GM12864 (cell line): ENCODE results near the gene SLC44A5.
"Not testable (repeated sequence)": the region's sequence is repeated elsewhere in the genome, so short reads cannot be mapped to it uniquely, and the experiment has no call there.

Experiments
- DNase-seq: peaks from one replicate; pipeline ENCODE4 v3.0.0-alpha.2; 2011; ENCODE audit warnings: low read depth
- H3K4me3 ChIP-seq: 2 replicates; pipeline ENCODE4 v1.5.1; 2011; ENCODE audit warnings: mild to moderate bottlenecking, low read depth, low read length, control low read depth
- TF ChIP-seq, protein P1 (sequence below): IDR thresholded peaks from 2 replicates; pipeline ENCODE4 v1.5.1; 2011; ENCODE audit warnings: low read depth, mild to moderate bottlenecking, moderate library complexity, low read length, control low read depth, inconsistent platforms; ENCODE audit errors: missing control alignments

SLC44A5 gene

DNA sequence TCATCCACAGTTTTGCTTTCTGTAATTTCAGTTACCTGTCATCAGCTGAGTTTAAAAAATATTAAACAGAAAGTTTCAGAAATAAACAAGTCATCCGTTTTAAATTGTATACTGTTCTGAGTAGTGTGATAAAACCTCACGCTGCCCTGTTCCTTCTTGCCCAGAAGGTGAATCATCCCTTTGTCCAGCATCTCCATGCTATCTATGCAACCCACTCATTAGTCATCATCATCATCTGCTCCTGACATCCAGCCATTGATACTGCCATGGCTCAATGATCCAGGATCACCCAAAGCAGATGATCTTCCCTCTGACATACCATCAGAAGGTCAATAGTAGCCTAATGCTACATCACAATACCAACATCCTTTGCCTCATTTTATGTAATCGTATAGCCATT lies 198.3 kb downstream of the SLC44A5 start:
- no peak overlapping the region for H3K4me3 ChIP-seq
- DNase-seq: no peak
- TF ChIP-seq, protein P1, sequence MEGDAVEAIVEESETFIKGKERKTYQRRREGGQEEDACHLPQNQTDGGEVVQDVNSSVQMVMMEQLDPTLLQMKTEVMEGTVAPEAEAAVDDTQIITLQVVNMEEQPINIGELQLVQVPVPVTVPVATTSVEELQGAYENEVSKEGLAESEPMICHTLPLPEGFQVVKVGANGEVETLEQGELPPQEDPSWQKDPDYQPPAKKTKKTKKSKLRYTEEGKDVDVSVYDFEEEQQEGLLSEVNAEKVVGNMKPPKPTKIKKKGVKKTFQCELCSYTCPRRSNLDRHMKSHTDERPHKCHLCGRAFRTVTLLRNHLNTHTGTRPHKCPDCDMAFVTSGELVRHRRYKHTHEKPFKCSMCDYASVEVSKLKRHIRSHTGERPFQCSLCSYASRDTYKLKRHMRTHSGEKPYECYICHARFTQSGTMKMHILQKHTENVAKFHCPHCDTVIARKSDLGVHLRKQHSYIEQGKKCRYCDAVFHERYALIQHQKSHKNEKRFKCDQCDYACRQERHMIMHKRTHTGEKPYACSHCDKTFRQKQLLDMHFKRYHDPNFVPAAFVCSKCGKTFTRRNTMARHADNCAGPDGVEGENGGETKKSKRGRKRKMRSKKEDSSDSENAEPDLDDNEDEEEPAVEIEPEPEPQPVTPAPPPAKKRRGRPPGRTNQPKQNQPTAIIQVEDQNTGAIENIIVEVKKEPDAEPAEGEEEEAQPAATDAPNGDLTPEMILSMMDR: no peak

DNA sequence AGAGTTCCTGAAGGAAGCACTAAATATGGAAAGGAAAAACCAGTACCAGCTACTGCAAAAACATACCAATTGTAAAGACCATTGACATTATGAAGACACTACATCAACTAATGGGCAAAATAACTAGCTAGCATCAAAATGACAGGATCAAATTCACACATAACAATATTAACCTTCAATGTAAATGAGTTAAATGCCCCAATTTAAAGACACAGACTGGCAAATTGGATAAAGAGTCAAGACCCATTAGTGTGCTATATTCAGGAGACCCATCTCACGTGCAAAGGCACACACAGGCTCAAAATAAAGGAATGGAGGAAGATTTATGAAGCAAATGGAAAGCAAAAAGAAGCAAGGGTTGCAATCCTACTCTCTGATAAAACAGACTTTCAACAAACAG lies 206.2 kb downstream of the SLC44A5 start:
- H3K4me3 ChIP-seq, DNase-seq: not testable (repeated sequence)

DNA sequence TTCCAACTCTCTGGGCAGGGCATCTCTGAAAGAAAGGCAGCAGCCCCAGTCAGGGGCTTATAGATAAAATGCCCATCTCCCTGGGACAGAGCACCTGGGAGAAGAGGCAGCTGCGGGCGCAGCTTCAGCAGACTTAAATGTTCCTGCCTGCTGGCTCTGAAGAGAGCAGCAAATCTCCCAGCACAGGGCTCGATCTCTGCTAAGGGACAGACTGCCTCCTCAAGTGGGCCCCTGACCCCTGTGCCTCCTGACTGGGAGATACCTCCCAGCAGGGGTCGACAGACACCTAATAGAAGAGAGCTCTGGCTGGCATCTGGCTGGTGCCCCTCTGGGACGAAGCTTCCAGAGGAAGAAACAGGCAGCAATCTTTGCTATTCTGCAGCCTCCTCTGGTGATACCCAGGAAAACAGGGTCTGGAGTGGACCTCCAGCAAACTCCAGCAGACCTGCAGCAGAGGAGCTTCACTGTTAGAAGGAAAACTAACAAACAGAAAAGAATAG lies 207.7 kb downstream of the SLC44A5 start:
- not testable (repeated sequence) for H3K4me3 ChIP-seq, DNase-seq

- no peak overlapping the region for H3K4me3 ChIP-seq
- no peak for DNase-seq
- TF ChIP-seq, protein P1: no peak
These were observed 210.2 kb downstream of the SLC44A5 start for GRCh38 chr1:75400716-75401115.

DNA sequence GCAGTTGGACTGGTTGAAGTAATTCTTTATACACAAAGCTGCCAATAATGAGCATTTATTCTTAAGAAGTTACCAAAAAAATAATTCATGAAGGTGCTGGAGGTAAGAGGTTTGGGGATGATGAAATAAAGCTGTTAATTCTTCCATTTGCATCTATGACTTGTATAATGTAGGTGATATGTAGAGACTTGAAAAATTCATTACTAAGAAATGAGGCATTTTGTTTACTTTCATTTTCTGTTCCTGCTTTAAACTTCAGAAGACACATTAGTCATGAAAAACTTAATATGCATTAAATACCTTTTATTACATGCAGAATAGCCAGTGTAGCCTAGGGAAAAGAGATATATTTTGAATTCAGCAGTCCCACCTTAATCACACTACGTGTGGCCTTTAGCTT lies 214.2 kb downstream of the SLC44A5 start:
- TF ChIP-seq, protein P1: no peak
- no peak overlapping the region for H3K4me3 ChIP-seq
- no peak for DNase-seq

DNA sequence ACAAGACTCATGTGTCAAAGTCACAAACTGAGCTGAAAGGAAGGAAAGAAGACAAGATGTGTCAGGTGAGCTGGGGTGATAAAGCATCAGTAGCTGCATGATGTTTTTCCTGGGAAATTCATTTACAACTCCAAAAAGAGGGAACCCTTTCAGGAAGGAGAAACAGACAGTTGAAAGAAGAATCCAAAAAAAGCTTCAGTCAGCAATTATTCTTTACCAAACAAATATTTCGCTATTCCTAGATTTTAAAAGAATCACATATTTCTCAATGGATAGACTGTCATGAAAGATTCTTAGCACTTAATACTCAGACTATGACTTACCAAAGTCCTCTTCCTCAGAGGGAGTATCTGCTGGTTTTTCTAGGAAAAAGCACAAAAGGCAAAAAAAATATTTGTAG lies 214.7 kb downstream of the SLC44A5 start:
- TF ChIP-seq, protein P1: no peak
- no peak overlapping the region for H3K4me3 ChIP-seq

DNA sequence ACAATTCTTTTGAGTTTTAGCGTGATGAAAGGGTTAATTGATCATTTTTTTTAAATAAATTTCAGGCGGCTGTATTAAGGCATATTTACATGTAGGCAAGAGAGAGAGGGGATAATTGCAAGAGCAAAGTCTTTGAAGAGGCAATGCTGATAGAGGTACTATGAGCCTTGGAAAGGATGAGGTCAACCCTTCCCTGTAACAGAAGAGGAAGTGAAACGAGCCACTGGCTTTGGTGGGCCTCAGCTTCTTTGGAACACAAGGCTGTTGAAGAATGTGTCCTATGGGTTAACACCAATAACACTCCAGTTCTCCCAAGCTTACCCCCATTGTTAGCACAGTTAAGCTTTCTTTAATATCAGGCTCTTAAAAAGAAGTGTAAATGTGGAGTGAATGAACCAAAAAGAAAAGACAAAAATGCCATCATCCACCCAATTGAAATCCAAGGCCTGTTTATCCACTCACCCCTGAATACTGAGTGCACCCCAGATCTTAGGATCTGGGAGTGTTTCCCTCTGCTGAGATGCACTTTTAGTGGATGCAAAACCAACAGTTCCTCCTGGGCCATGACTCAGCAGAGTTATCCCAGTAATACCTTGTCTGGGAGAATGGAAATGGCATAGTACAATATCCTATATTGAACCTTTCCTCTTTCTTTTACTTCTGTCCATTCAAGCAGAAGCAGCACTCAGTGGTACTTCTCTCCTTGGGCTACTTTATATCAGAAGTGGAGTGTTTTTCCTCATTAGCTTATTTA lies 216.4 kb downstream of the SLC44A5 start:
- TF ChIP-seq, protein P1: no peak
- H3K4me3 ChIP-seq: no peak overlapping the region
- no peak for DNase-seq

More for the DNA sequence above, 214.7 kb downstream of the SLC44A5 start:
- DNase-seq: no peak

DNA sequence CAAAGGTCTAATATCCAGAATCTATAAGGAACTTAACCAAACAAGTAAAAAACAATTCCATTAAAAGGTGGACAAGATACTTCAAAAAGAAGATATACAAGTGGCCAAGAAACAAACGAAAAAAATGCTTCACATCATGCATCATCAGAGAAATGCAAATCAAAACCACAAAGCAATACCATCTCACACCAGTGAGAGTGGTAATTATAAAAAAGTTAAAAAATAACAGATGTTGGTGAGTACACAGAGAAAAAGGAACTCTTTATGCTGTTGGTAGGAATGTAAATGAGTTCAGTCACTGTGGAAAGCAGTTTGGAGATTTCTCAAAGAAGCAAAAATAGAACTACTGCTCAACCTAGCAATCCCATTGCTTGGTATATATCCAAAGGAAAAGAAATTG lies 218.6 kb downstream of the SLC44A5 start:
- DNase-seq: no peak
- TF ChIP-seq, protein P1: no peak
- H3K4me3 ChIP-seq: no peak overlapping the region

DNA sequence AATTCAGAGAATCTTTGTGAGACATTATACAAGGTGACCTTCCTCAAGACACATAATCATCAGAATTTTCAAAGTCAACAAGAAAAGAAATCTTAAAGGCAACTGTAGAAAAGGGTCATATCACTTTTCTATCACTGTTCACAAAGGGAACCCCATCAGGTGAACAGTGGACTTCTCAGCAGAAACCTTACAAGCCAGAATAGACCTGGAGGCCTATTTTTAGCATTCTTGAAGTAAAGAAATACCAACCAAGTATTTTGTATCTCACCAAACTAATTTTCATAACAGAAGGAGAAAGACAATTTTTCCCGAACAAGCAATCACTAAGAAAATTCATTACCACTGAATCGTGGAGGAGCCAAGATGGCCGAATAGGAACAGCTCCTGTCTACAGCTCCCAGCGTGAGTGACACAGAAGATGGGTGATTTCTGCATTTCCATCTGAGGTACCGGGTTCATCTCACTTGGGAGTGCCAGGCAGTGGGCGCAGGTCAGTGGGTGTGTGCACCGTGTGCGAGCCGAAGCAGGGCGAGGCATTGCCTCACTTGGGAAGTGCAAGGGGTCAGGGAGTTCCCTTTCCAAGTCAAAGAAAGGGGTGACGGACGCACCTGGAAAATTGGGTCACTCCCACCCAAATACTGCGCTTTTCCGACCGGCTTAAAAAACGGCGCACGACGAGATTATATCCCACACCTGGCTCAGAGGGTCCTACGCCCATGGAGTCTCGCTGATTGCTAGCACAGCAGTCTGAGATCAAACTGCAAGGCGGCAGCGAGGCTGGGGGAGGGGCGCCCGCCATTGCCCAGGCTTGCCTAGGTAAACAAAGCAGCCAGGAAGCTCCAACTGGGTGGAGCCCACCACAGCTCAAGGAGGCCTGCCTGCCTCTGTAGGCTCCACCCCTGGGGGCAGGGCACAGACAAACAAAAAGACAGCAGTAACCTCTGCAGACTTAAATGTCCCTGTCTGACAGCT lies 235.2 kb downstream of the SLC44A5 start:
- not testable (repeated sequence) for H3K4me3 ChIP-seq, DNase-seq
